Omental fat pad (tissue), 4 donors: ENCODE measurements around the gene AP5S1. TPM values are rescaled to one million over a fixed set of nuclear protein-coding genes. Genes with fewer than 3 reads are reported as not detected.
A peak's percentile ranks its signal among the peaks of the same experiment; 100 is the strongest.

ENCODE experiments used
- ATAC-seq: fragments of 150-250 bp; one replicate; pipeline ENCODE4 v1.9.1; 2016; ENCODE audit warnings: mild to moderate bottlenecking, moderate library complexity; ENCODE audit not compliant: low FRiP score
- DNase-seq: peaks from one replicate; pipeline ENCODE4 v3.0.0-alpha.2; 2019; ENCODE audit warnings: low spot score
- total RNA-seq, 4 donors: library from RNA; depleted of rRNA; stranded (reverse); fragments of >200 nt; gene quantifications; one replicate each; pipeline ENCODE4 v1.1.0, GENCODE V29; 2016
- TF ChIP-seq, protein P1 (sequence below), 3 donors: fragments of 450-650 bp; IDR thresholded peaks; one replicate each; pipeline ENCODE4 v1.5.1; 2016 to 2017; ENCODE audit warnings: antibody characterized with exemption in 3 of 3, mild to moderate bottlenecking in 3 of 3, moderate library complexity in 2 of 3

Gene AP5S1, protein sequence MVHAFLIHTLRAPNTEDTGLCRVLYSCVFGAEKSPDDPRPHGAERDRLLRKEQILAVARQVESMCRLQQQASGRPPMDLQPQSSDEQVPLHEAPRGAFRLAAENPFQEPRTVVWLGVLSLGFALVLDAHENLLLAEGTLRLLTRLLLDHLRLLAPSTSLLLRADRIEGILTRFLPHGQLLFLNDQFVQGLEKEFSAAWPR
- 10 to 100 TPM; 10.9 to 19.2 (median 11.4) TPM for total RNA-seq

DNA sequence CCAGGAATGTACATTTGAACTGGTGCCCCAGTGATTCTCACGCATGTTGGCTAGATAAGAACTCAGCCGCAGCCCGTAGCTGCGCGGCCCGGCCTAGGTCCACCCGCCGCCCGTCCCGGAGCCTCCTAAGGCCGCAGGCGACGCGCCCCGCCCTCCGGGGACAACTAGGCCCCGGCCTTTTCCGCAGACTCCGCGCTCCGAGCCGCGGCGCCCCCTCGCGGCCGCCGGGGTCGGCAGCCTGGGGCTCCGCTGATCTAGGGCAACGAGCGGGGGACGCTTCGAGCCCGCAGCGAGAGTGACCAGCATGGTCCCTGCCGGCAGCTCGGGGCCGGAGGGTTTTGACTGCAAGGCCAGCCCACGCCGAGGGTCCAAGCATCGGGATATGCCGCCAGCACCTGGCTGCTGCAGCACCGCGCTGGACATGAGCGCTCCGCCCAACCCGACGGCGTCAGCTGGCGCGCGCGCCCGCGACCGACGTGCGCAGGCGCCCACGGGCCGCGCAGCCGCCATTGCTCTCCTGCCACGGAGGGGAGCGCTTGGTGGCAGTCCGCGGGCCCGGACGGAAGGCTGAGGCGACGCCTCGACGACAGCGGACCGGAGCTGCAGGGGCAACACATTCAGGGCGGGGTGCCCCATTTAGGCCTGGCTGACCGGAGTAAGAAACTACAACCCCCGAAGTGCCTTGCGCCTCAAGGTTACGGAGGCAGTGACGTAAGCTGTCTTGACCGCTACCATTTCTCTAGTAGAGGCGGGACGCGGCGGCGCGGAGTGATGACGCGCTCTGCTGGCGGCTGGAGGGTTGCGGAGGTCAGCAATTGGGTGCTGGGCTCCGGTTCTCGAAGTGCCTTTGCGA is at the start of gene AP5S1:
TSS of gene AP5S1 (plus strand) at position 500 of the 853 bp plus-strand sequence. CDS start 1,571 bp downstream, outside the sequence.
- DNase-seq (peak; percentile 96), ATAC-seq (peak; percentile 88)
- TF ChIP-seq, protein P1, sequence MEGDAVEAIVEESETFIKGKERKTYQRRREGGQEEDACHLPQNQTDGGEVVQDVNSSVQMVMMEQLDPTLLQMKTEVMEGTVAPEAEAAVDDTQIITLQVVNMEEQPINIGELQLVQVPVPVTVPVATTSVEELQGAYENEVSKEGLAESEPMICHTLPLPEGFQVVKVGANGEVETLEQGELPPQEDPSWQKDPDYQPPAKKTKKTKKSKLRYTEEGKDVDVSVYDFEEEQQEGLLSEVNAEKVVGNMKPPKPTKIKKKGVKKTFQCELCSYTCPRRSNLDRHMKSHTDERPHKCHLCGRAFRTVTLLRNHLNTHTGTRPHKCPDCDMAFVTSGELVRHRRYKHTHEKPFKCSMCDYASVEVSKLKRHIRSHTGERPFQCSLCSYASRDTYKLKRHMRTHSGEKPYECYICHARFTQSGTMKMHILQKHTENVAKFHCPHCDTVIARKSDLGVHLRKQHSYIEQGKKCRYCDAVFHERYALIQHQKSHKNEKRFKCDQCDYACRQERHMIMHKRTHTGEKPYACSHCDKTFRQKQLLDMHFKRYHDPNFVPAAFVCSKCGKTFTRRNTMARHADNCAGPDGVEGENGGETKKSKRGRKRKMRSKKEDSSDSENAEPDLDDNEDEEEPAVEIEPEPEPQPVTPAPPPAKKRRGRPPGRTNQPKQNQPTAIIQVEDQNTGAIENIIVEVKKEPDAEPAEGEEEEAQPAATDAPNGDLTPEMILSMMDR (IDR thresholded peaks at IDR 0.05) = peak in 2 of 3 donors; percentile 60 to 98

DNA sequence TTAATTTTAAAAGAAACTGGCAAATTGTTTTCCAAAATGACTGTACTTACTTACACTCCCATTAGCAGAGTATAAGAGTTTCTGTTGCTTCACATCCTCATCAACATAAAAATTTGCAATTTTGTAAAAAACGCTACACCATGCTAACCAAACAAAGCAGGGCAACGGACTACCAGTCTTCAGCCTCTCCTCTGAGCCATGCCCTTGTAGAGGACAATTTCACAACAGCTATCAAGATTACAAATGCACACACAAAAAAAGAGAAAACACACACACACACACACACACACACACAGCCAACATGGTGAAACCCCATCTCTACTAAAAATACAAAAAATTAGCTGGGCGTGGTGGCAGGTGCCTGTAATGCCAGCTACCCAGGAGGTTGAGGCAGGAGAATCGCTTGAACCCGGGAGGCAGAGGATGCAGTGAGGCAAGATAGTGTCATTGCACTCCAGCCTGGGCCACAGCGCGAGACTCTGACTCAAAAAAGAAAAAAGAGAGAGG is 48.7 kb upstream of the AP5S1 start:
- no peak for ATAC-seq
- TF ChIP-seq, protein P1 (IDR thresholded peaks at IDR 0.05) = no peak

DNA sequence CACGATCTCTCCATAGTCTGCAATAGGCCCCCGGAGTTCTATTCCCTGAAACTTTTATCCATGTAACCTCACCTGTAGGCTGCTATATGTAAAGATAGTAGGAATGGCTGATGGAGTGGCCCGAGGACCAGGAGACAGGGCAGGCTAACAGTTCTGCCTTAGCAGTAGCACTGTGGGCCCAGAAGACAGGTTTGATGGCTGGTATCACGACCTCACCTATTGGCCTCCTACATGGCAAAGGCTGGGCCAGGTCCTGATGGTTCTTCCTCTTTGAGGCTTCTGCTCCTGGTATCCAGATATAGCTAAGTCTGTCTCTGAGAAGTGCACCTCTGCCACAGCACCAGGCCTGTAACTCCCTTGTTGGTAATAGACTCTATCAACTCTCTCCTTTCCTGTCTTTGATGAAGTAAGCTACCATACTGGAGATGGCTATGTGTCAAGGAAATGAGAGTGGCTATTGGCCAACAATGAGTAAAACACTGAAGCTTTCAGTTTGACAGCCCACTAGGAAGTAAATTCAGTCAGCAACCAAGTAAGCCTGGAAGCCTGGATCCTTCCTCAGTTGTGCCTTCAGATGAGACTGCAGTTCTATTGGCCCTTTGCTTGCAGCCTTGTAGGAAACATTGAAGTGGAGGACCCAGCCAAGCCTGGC is 44.8 kb upstream of the AP5S1 start:
- TF ChIP-seq, protein P1 (IDR thresholded peaks at IDR 0.05) = no peak
- ATAC-seq = no peak
- no peak for DNase-seq

More for the DNA sequence above, 48.7 kb upstream of the AP5S1 start:
- no peak for DNase-seq

DNA sequence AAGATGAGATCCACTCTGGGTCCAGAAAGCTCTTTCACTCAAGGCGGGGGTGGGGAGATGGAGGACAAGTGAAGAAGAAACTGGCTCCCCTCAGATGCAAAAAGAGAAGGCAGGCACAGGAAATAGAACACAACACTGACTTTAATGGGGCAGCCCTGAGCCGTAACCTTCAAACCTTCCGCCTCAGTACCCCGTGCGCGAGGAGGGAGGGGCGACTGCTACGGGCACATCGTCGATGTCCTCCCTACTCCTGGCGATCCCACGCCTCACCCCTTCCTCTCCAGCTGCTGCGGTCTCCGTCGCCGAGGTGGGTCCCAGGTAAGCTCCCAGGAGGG is 43.0 kb upstream of the AP5S1 start:
- DNase-seq (no peak), ATAC-seq (peak; percentile 12)
- TF ChIP-seq, protein P1 (IDR thresholded peaks at IDR 0.05) = no peak

DNA sequence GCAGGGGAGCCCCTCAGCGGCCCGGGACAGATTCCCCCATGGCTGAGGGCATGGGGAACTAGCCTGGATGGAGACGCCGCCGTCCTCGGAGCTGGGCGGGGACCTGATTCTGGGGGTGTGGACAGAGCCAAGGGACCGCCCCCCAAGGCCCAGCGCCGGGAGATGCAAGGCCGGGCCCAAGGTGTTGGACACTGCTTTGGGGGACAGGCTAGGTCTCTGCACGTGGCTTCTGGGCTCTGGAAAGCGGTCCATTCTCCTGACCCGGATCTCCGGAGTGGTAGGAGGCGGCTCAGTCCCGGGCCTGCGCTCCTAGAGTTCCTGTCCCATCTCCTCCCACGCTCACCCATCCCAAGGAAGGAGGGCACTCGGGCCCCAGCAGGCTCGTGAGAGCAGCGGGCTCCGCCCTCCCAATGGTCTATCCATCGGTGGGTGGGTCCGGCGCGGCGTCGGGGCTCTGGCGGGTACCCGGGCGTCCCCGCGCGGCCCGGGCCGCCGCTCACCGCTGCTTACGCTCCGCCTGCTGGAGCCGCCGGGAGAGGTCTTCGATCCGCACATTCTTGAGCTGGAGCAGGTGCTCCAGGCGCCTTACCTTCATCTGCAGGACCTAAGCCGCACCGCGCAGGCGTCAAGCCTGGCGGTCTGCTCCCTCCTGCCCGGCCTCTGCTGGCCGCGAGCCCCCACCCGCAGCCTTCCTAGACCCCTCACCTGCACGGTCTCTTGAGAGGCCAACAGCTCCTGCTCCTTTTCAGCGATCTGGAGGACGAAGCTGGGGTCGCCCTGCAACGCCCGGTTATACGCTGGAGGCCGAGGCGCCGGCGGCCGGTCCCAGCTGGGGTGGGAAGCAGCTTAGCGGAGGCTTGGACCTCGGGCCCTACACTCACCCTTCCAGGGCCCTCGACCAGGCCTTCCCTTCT is 42.4 kb upstream of the AP5S1 start:
- TF ChIP-seq, protein P1 (IDR thresholded peaks at IDR 0.05) = peak in 1 of 3 donors; percentile 5
- DNase-seq = no peak
- peak; percentile 69 for ATAC-seq

DNA sequence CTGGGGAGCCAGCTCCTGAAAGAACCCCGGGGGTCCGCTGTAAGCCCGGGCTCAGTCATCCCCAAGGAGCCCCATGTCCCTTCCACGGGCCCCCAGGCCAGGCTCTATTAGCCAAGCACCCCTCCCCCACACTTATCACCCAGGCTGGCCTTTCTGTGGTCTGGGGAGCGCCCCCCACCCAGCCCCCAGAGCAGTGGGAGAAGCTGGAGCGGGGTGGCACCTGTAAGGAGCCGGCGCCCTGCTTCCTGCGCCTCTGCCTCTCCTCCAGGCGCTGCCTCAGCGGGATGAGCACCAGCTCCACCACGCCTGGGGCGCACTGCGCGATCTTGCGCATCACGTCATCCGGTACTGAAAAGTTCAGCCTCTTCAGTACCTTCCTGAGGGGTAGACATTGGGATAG is 41.4 kb upstream of the AP5S1 start:
- DNase-seq (no peak), ATAC-seq (no peak)
- TF ChIP-seq, protein P1 (IDR thresholded peaks at IDR 0.05) = no peak
